H9 (cell line): ENCODE data around the gene PCDH9. TPM values are rescaled to one million over a fixed set of nuclear protein-coding genes. Genes with fewer than 3 reads are reported as not detected.

Source experiments
- DNase-seq: peaks from one replicate; pipeline ENCODE4 v3.0.0-alpha.2; 2017
- H2AFZ ChIP-seq: one replicate; pipeline ENCODE4 v1.6.1; 2013; ENCODE audit warnings: mild to moderate bottlenecking, low read length, control low read depth, moderate library complexity
- H2AK5ac ChIP-seq: 2 replicates; pipeline ENCODE4 v1.6.1; 2013; ENCODE audit warnings: low read length, control low read depth, mixed read lengths; ENCODE audit not compliant: insufficient read length
- H2BK120ac ChIP-seq: one replicate; pipeline ENCODE4 v1.6.1; 2013; ENCODE audit warnings: low read depth, mild to moderate bottlenecking, low read length, control low read depth, inconsistent platforms; ENCODE audit not compliant: poor library complexity, severe bottlenecking
- H2BK12ac ChIP-seq: 2 replicates; pipeline ENCODE4 v1.6.1; 2013; ENCODE audit warnings: low read length, control low read depth, mixed read lengths, low read depth; ENCODE audit not compliant: insufficient read length
- H2BK15ac ChIP-seq: 2 replicates; pipeline ENCODE4 v1.6.1; 2013; ENCODE audit warnings: low read depth, low read length, control low read depth
- H2BK20ac ChIP-seq: one replicate; pipeline ENCODE4 v1.6.1; 2013; ENCODE audit warnings: low read depth, mild to moderate bottlenecking, low read length, control low read depth, inconsistent platforms; ENCODE audit not compliant: poor library complexity, severe bottlenecking
- H2BK5ac ChIP-seq: 2 replicates; pipeline ENCODE4 v1.6.1; 2013; ENCODE audit warnings: low read length, control low read depth, mixed read lengths; ENCODE audit not compliant: insufficient read length
- H3K14ac ChIP-seq: 2 replicates; pipeline ENCODE4 v1.6.1; 2013; ENCODE audit warnings: low read length, control low read depth; ENCODE audit not compliant: insufficient read depth
- H3K18ac ChIP-seq: 2 replicates; pipeline ENCODE4 v1.6.1; 2013; ENCODE audit warnings: low read depth, mild to moderate bottlenecking, mixed read lengths, low read length, control low read depth; ENCODE audit not compliant: insufficient read length
- H3K23ac ChIP-seq: 2 replicates; pipeline ENCODE4 v1.6.1; 2013; ENCODE audit warnings: low read length, control low read depth, mixed read lengths, low read depth; ENCODE audit not compliant: insufficient read length
- H3K23me2 ChIP-seq: 2 replicates; pipeline ENCODE4 v1.6.1; 2013; ENCODE audit warnings: low read depth, mild to moderate bottlenecking, mixed read lengths, low read length, control low read depth; ENCODE audit not compliant: insufficient read length, poor library complexity, severe bottlenecking
- H3K27ac ChIP-seq: 2 replicates; pipeline ENCODE4 v1.5.1; 2013; ENCODE audit warnings: low read length, control low read depth, mixed read lengths, low read depth; ENCODE audit not compliant: insufficient read length
- H3K27me3 ChIP-seq: 2 replicates; pipeline ENCODE4 v1.6.1; 2013; ENCODE audit warnings: low read length, control low read depth, inconsistent platforms; ENCODE audit not compliant: insufficient read depth
- H3K4ac ChIP-seq: 2 replicates; pipeline ENCODE4 v1.6.1; 2013; ENCODE audit warnings: low read depth, mild to moderate bottlenecking, control low read depth, inconsistent platforms, low read length, moderate library complexity
- H3K4me1 ChIP-seq: 2 replicates; pipeline ENCODE4 v1.6.1; 2013; ENCODE audit warnings: low read length, control low read depth, inconsistent platforms; ENCODE audit not compliant: insufficient read depth
- H3K4me2 ChIP-seq: 2 replicates; pipeline ENCODE4 v1.6.1; 2013; ENCODE audit warnings: low read length, control low read depth, mixed read lengths; ENCODE audit not compliant: insufficient read length, insufficient read depth
- H3K56ac ChIP-seq: 2 replicates; pipeline ENCODE4 v1.6.1; 2013; ENCODE audit warnings: low read depth, mild to moderate bottlenecking, mixed read lengths, low read length, control low read depth; ENCODE audit not compliant: insufficient read length
- H3K79me1 ChIP-seq: 2 replicates; pipeline ENCODE4 v1.6.1; 2013; ENCODE audit warnings: low read depth, mild to moderate bottlenecking, moderate library complexity, low read length, control low read depth, inconsistent platforms; ENCODE audit not compliant: insufficient read depth, poor library complexity, severe bottlenecking
- H3K79me2 ChIP-seq: 2 replicates; pipeline ENCODE4 v1.6.1; 2013; ENCODE audit warnings: low read length, control low read depth, inconsistent platforms; ENCODE audit not compliant: insufficient read depth
- H3K9ac ChIP-seq: 2 replicates; pipeline ENCODE4 v1.6.1; 2013; ENCODE audit warnings: low read length, control low read depth, mixed read lengths; ENCODE audit not compliant: insufficient read length; ENCODE audit errors: extremely low read depth
- H3K9me3 ChIP-seq: one replicate; pipeline ENCODE4 v1.6.1; 2013; ENCODE audit warnings: low read depth, low read length, inconsistent platforms; ENCODE audit not compliant: control insufficient read depth
- H3T11ph ChIP-seq: one replicate; pipeline ENCODE4 v1.6.1; 2013; ENCODE audit warnings: mild to moderate bottlenecking, low read length, control low read depth, inconsistent platforms
- H4K20me1 ChIP-seq: one replicate; pipeline ENCODE4 v1.6.1; 2013; ENCODE audit not compliant: control insufficient read depth, insufficient read length, insufficient read depth
- H4K5ac ChIP-seq: 2 replicates; pipeline ENCODE4 v1.6.1; 2013; ENCODE audit warnings: low read depth, mild to moderate bottlenecking, mixed read lengths, low read length, control low read depth; ENCODE audit not compliant: insufficient read length
- H4K8ac ChIP-seq: replicated peaks from 2 replicates; pipeline ENCODE4 v1.6.1; 2013; ENCODE audit warnings: low read length, control low read depth, mixed read lengths, low read depth; ENCODE audit not compliant: insufficient read length
- H4K91ac ChIP-seq: 2 replicates; pipeline ENCODE4 v1.6.1; 2013; ENCODE audit warnings: low read depth, mild to moderate bottlenecking, moderate library complexity, mixed read lengths, low read length, control low read depth; ENCODE audit not compliant: insufficient read length
- H3K27ac Mint-ChIP-seq, 3 experiments: 2 replicates in 2 of 3; 3 replicates in 1 of 3; pipeline ENCODE4 v1.8.0; 2020 to 2021; ENCODE audit warnings: mixed read lengths in 3 of 3, mild to moderate bottlenecking in 1 of 3, moderate library complexity in 1 of 3
- H3K27me3 Mint-ChIP-seq: 2 replicates; pipeline ENCODE4 v1.8.0; 2021; ENCODE audit warnings: low read depth, mild to moderate bottlenecking, moderate library complexity, mixed read lengths
- H3K36me3 Mint-ChIP-seq, 3 experiments: 2 replicates in 2 of 3; 3 replicates in 1 of 3; pipeline ENCODE4 v1.8.0; 2020 to 2021; ENCODE audit warnings: low read depth in 3 of 3, mixed read lengths in 3 of 3; ENCODE audit not compliant: insufficient read depth in 1 of 3
- H3K4me1 Mint-ChIP-seq, 2 experiments: 2 replicates each; pipeline ENCODE4 v1.8.0; 2020; ENCODE audit warnings: mixed read lengths in 2 of 2
- H3K4me3 Mint-ChIP-seq, 2 experiments: 2 replicates in 1 of 2; 3 replicates in 1 of 2; pipeline ENCODE4 v1.8.0; 2020 to 2021; ENCODE audit warnings: mild to moderate bottlenecking in 2 of 2, mixed read lengths in 2 of 2, moderate library complexity in 1 of 2
- H3K9me3 Mint-ChIP-seq, 2 experiments: 2 replicates in 1 of 2; 3 replicates in 1 of 2; pipeline ENCODE4 v1.8.0; 2020; ENCODE audit warnings: mild to moderate bottlenecking in 2 of 2, mixed read lengths in 2 of 2, moderate library complexity in 1 of 2
- CTCF ChIP-seq: fragments of 200-600 bp; sonication (generic); conservative IDR thresholded peaks from 3 replicates; pipeline ENCODE4 v1.8.0; 2021; ENCODE audit warnings: antibody characterized with exemption, mild to moderate bottlenecking
- WGBS: extraction: QIAGEN DNeasy Blood & Tissue Kit; methylation state at CpG from one replicate; pipeline ENCODE4 v1.1.7; 2013; ENCODE audit warnings: missing lambda C conversion rate, low lambda C conversion rate, mixed read lengths; ENCODE audit not compliant: insufficient read length; ENCODE audit errors: extremely low coverage; 5-methylcytosine and 5-hydroxymethylcytosine counted together
- total RNA-seq: library from RNA; stranded (reverse); gene quantifications from 2 replicates; pipeline ENCODE4 v1.2.1, GENCODE V29; 2021

Gene PCDH9
- total RNA-seq, 1 experiment from 2014 or later, result 0.11 TPM

- no CpG with 5 or more reads among the region's 3 CpGs for WGBS
- no peak for DNase-seq
- no peak overlapping the region for H3T11ph ChIP-seq
- Mint-ChIP-seq H3K27ac (no peak overlapping the region), H3K27me3 (no peaks in the 10 kb centered on the region), H3K36me3 (no peaks in the 10 kb centered on the region), H3K9me3 (no peaks in the 10 kb centered on the region), H3K4me3 (no peak overlapping the region), H3K4me1 (peaks cover 2 to 3% of the 10 kb centered on the region in 2 experiments)
- H3K4ac ChIP-seq, result no peak overlapping the region
- H3K79me2 ChIP-seq, result no peaks in the 10 kb centered on the region
- no peaks in the 10 kb centered on the region for H3K9me3 ChIP-seq
- no peak overlapping the region for H3K4me2 ChIP-seq
- no peak overlapping the region for H3K23ac ChIP-seq
- H2BK5ac ChIP-seq, result no peak overlapping the region
- no peak overlapping the region for H2BK20ac ChIP-seq
- H2AK5ac ChIP-seq, result no peak overlapping the region
- no peaks in the 10 kb centered on the region for H3K27me3 ChIP-seq
- H4K91ac ChIP-seq, result no peak overlapping the region
- H3K14ac ChIP-seq, result no peak overlapping the region
- no peaks in the 10 kb centered on the region for H4K20me1 ChIP-seq
- no peak for TF ChIP-seq CTCF
- H2AFZ ChIP-seq, result no peak overlapping the region
- no peak overlapping the region for H4K5ac ChIP-seq
- no peak overlapping the region for H3K56ac ChIP-seq
- H3K4me1 ChIP-seq, result no peaks in the 10 kb centered on the region
- H4K8ac ChIP-seq, result no peak overlapping the region
- no peak overlapping the region for H2BK120ac ChIP-seq
- H3K23me2 ChIP-seq, result no peaks in the 10 kb centered on the region
- no peak overlapping the region for H2BK15ac ChIP-seq
- H3K9ac ChIP-seq, result no peak overlapping the region
- H2BK12ac ChIP-seq, result no peak overlapping the region
- H3K79me1 ChIP-seq, result no peaks in the 10 kb centered on the region
- H3K18ac ChIP-seq, result no peak overlapping the region
- no peak overlapping the region for H3K27ac ChIP-seq
These were observed 69.0 kb downstream of the PCDH9 start for GRCh38 chr13:67161176-67161575.
